K562 (cell line): ENCODE data around the gene ZFP69. TPM values are rescaled to one million over a fixed set of nuclear protein-coding genes. Genes with fewer than 3 reads are reported as not detected.

Source experiments
- CBX3 ChIP-seq, 2 experiments: IDR thresholded peaks; 1 replicate in 1 of 2; 2 replicates in 1 of 2; pipeline ENCODE4 v1.6.1; 2012; ENCODE audit warnings: inconsistent platforms in 2 of 2, low read length in 2 of 2, borderline replicate concordance in 1 of 2, control low read depth in 1 of 2
- CBX5 ChIP-seq: IDR thresholded peaks from 2 replicates; pipeline ENCODE4 v1.6.1; 2014; ENCODE audit warnings: low read depth, borderline replicate concordance
- CSDE1 ChIP-seq, 2 experiments: fragments of 450-650 bp; IDR thresholded peaks; 2 replicates each; pipeline ENCODE4 v1.6.1; 2016; ENCODE audit warnings: mild to moderate bottlenecking in 1 of 2
- ETS1 ChIP-seq: conservative IDR thresholded peaks from 2 replicates; pipeline ENCODE4 v1.6.1; 2011; ENCODE audit warnings: low read depth, mild to moderate bottlenecking, low read length; ENCODE audit not compliant: control insufficient read depth
- ID3 ChIP-seq, 2 experiments: fragments of 250-450 bp in 1 of 2; fragments of 450-650 bp in 1 of 2; sonication (Bioruptor Pico) in 1 of 2; IDR thresholded peaks; 2 replicates each; pipeline versions ENCODE4 v1.6.1 to v1.8.0; 2016 to 2021; ENCODE audit warnings: mild to moderate bottlenecking in 2 of 2, moderate library complexity in 2 of 2, missing compliant biosample characterization in 1 of 2, missing genetic modification characterization in 1 of 2
- L3MBTL2 ChIP-seq: fragments of 450-650 bp; IDR thresholded peaks from 2 replicates; pipeline ENCODE4 v1.6.1; 2016; ENCODE audit warnings: mild to moderate bottlenecking, moderate library complexity
- NBN ChIP-seq: fragments of 450-650 bp; IDR thresholded peaks from 2 replicates; pipeline ENCODE4 v1.6.1; 2016; ENCODE audit warnings: low read depth, mild to moderate bottlenecking
- POLR2A ChIP-seq: fragments of 450-650 bp; conservative IDR thresholded peaks from 2 replicates; pipeline ENCODE4 v1.6.1; 2016
- PREB ChIP-seq: sonication (generic); formaldehyde crosslinking; IDR thresholded peaks from 2 replicates; pipeline ENCODE4 v1.8.1; 2023; ENCODE audit warnings: mild to moderate bottlenecking, missing genetic modification reagents
- RBM25 ChIP-seq: fragments of 200-400 bp; formaldehyde crosslinking; IDR thresholded peaks from 2 replicates; pipeline ENCODE4 v1.6.1; 2018; ENCODE audit warnings: low read length, low read depth, moderate library complexity; ENCODE audit not compliant: severe bottlenecking
- RCOR1 ChIP-seq, 2 experiments: IDR thresholded peaks; 2 replicates each; pipeline ENCODE4 v1.6.1; 2012; ENCODE audit warnings: low read depth in 2 of 2, low read length in 2 of 2, borderline replicate concordance in 1 of 2, improper control_type of control experiment in 1 of 2
- SNIP1 ChIP-seq: fragments of 450-650 bp; IDR thresholded peaks from 2 replicates; pipeline ENCODE4 v1.7.1; 2017; ENCODE audit warnings: low read depth, mild to moderate bottlenecking
- TARDBP ChIP-seq: fragments of 450-650 bp; IDR thresholded peaks from 2 replicates; pipeline ENCODE4 v1.6.1; 2016
- TRIM28 ChIP-seq: fragments of 450-650 bp; IDR thresholded peaks from 2 replicates; pipeline ENCODE4 v1.6.1; 2017
- ZC3H11A ChIP-seq: IDR thresholded peaks from 2 replicates; pipeline ENCODE4 v1.6.1; 2012; ENCODE audit warnings: low read depth, low read length, improper control_type of control experiment
- ZKSCAN3 ChIP-seq: fragments of 250-450 bp; sonication (Bioruptor Pico); IDR thresholded peaks from 2 replicates; pipeline ENCODE4 v1.4.0; 2020
- ZMIZ1 ChIP-seq, 2 experiments: fragments of 150-350 bp in 1 of 2; IDR thresholded peaks; 2 replicates each; pipeline ENCODE4 v1.6.1; 2012 to 2016; ENCODE audit warnings: low read depth in 2 of 2, low read length in 2 of 2, mild to moderate bottlenecking in 1 of 2, moderate library complexity in 1 of 2
- ZNF274 ChIP-seq: IDR thresholded peaks from 2 replicates; pipeline ENCODE4 v1.6.1; 2011; ENCODE audit warnings: low read depth, mild to moderate bottlenecking, low read length, moderate library complexity, borderline replicate concordance
- ZNF277 ChIP-seq: fragments of 250-450 bp; sonication (Bioruptor Pico); IDR thresholded peaks from 2 replicates; pipeline ENCODE4 v1.8.0; 2022; ENCODE audit warnings: inconsistent platforms, mild to moderate bottlenecking, moderate library complexity, borderline replicate concordance
- ZNF589 ChIP-seq: fragments of 200-800 bp; sonication (Bioruptor generic); IDR thresholded peaks from 2 replicates; pipeline ENCODE4 v1.6.1; 2016; ENCODE audit warnings: low read depth, missing genetic modification characterization, missing compliant biosample characterization
- ZNF75A ChIP-seq: fragments of 450-650 bp; formaldehyde crosslinking; IDR thresholded peaks from 2 replicates; pipeline ENCODE4 v1.4.0; 2020; ENCODE audit warnings: mild to moderate bottlenecking
- ZZZ3 ChIP-seq: fragments of 450-650 bp; IDR thresholded peaks from 2 replicates; pipeline ENCODE4 v1.6.1; 2016; ENCODE audit warnings: antibody characterized with exemption, mild to moderate bottlenecking, moderate library complexity
- polyA plus RNA-seq, 8 experiments: library from polyadenylated mRNA; depleted of rRNA in 4 of 8; stranded (reverse) in 5 of 8; unstranded in 3 of 8; fragments of >200 nt; fragmentation: Nextera tagmentation in 2 of 8; fragmentation: Illumina TruSeq in 1 of 8; extraction: Ambion mirVana in 2 of 8; extraction: Trizol in 1 of 8; gene quantifications; 2 replicates each; pipeline versions ENCODE4 v1.2.1 to v1.2.3, GENCODE V29; 2011 to 2014; ENCODE audit warnings: inconsistent platforms in 1 of 8, missing spikeins in 1 of 8
- total RNA-seq, 7 experiments: library from RNA; depleted of rRNA in 6 of 7; stranded (reverse); fragments of >200 nt in 6 of 7; fragmentation: Illumina TruSeq in 2 of 7; extraction: Trizol in 2 of 7; gene quantifications; 2 replicates each; pipeline versions ENCODE4 v1.2.1 to v1.2.3, GENCODE V29; 2011 to 2021; ENCODE audit warnings: low replicate concordance in 1 of 7

Gene ZFP69
- total and polyA plus RNA-seq, 9 of the 15 experiments (the other 6 are each of a cell fraction or from before 2014, with no cell fraction given): 2.0 to 8.4 (median 5.7) TPM

GRCh38 chr1:40495315-40495903, 18.3 kb downstream of the ZFP69 start (continued):
- TF ChIP-seq CBX3 (IDR thresholded peaks at IDR 0.05; ENCODE audit: borderline replicate concordance in 1 of 2, low read length in 2 of 2) (peak in 1 of 2 experiments; percentile 74; a peak in 1 of 3 replicates), ZNF277 (CRISPR knock-in tag) (no peak), RCOR1 (IDR thresholded peaks at IDR 0.05; ENCODE audit: borderline replicate concordance in 1 of 2, low read depth in 2 of 2, low read length in 2 of 2) (no peak), ZKSCAN3 (CRISPR knock-in tag) (no peak), SNIP1 (no peak), PREB (CRISPR knock-in tag) (no peak), ID3 (CRISPR knock-in tag; IDR thresholded peaks at IDR 0.05) (no peak), ID3 (tag; IDR thresholded peaks at IDR 0.05) (no peak), TARDBP (no peak), ZC3H11A (no peak), ZMIZ1 (IDR thresholded peaks at IDR 0.05; ENCODE audit: low read depth in 2 of 2, low read length in 2 of 2) (no peak), TRIM28 (peak; percentile 98), ZNF75A (peak; percentile 99), CBX5 (peak; percentile 41; the same call in 1 of the 2 replicates), POLR2A (no peak), ETS1 (no peak), L3MBTL2 (no peak), ZZZ3 (no peak), RBM25 (peak; percentile 25), CSDE1 (IDR thresholded peaks at IDR 0.05) (no peak), ZNF589 (CRISPR knock-in tag) (no peak), NBN (no peak), ZNF274 (peak; percentile 97)
